CD4-positive, alpha-beta T cell treated with Interleukin-17A for 4 hours (primary cell): ENCODE measurements around the gene FYN.
A peak's percentile ranks its signal among the peaks of the same experiment; 100 is the strongest.

ENCODE experiments used
- DNase-seq: peaks from one replicate; pipeline ENCODE4 v3.0.0-alpha.2; 2020; ENCODE audit warnings: mixed read lengths

Gene FYN

GRCh38 chr6:111766201-111766857, 106.9 kb downstream of the FYN start:
- no peak for DNase-seq

- no peak for DNase-seq
Measured at GRCh38 chr6:111765763-111766162, 107.5 kb downstream of the FYN start.

- DNase-seq, result peak; percentile 58
Measured at GRCh38 chr6:111764238-111765175, 108.7 kb downstream of the FYN start.

GRCh38 chr6:111763381-111763780, 109.9 kb downstream of the FYN start:
- no peak for DNase-seq

GRCh38 chr6:111761783-111762312, 111.4 kb downstream of the FYN start:
- no peak for DNase-seq

- no peak for DNase-seq
Measured at GRCh38 chr6:111761212-111761611, 112.0 kb downstream of the FYN start.

- peak; percentile 39 for DNase-seq
Measured at GRCh38 chr6:111759836-111760785, 113.1 kb downstream of the FYN start.

- peak; percentile 36 for DNase-seq
Measured at GRCh38 chr6:111759331-111759835, 113.9 kb downstream of the FYN start.

- DNase-seq, result peak; percentile 52
Measured at GRCh38 chr6:111758608-111759329, 114.5 kb downstream of the FYN start.

- DNase-seq, result no peak
Measured at GRCh38 chr6:111757342-111757741, 115.9 kb downstream of the FYN start.

GRCh38 chr6:111754423-111754822, 118.8 kb downstream of the FYN start:
- no peak for DNase-seq

- DNase-seq, result no peak
Measured at GRCh38 chr6:111753573-111753972, 119.7 kb downstream of the FYN start.

- DNase-seq, result no peak
Measured at GRCh38 chr6:111752476-111752875, 120.8 kb downstream of the FYN start.

- peak; percentile 66 for DNase-seq
Measured at GRCh38 chr6:111750753-111751673, 122.2 kb downstream of the FYN start.

GRCh38 chr6:111750153-111750552, 123.1 kb downstream of the FYN start:
- no peak for DNase-seq

GRCh38 chr6:111748231-111748647, 125.0 kb downstream of the FYN start:
- DNase-seq, result no peak

GRCh38 chr6:111747829-111748228, 125.4 kb downstream of the FYN start:
- no peak for DNase-seq

GRCh38 chr6:111747396-111747795, 125.9 kb downstream of the FYN start:
- no peak for DNase-seq

GRCh38 chr6:111746983-111747382, 126.3 kb downstream of the FYN start:
- no peak for DNase-seq

- DNase-seq, result no peak
Measured at GRCh38 chr6:111745636-111746035, 127.6 kb downstream of the FYN start.

- DNase-seq, result no peak
Measured at GRCh38 chr6:111745186-111745585, 128.1 kb downstream of the FYN start.
